Measurements from ENCODE around the gene KCNMA1. TPM values are rescaled to one million over a fixed set of nuclear protein-coding genes. Genes with fewer than 3 reads are reported as not detected.

The KCNMA1 gene
- total and polyA plus RNA-seq, 10 of the 15 experiments (the other 5 are each of a cell fraction or from before 2014, with no cell fraction given), result 8.5 to 77.0 (median 21.3) TPM

GRCh38 chr10:77539147-77539935, 98.3 kb downstream of the KCNMA1 start (continued):
- TF ChIP-seq, protein P1, sequence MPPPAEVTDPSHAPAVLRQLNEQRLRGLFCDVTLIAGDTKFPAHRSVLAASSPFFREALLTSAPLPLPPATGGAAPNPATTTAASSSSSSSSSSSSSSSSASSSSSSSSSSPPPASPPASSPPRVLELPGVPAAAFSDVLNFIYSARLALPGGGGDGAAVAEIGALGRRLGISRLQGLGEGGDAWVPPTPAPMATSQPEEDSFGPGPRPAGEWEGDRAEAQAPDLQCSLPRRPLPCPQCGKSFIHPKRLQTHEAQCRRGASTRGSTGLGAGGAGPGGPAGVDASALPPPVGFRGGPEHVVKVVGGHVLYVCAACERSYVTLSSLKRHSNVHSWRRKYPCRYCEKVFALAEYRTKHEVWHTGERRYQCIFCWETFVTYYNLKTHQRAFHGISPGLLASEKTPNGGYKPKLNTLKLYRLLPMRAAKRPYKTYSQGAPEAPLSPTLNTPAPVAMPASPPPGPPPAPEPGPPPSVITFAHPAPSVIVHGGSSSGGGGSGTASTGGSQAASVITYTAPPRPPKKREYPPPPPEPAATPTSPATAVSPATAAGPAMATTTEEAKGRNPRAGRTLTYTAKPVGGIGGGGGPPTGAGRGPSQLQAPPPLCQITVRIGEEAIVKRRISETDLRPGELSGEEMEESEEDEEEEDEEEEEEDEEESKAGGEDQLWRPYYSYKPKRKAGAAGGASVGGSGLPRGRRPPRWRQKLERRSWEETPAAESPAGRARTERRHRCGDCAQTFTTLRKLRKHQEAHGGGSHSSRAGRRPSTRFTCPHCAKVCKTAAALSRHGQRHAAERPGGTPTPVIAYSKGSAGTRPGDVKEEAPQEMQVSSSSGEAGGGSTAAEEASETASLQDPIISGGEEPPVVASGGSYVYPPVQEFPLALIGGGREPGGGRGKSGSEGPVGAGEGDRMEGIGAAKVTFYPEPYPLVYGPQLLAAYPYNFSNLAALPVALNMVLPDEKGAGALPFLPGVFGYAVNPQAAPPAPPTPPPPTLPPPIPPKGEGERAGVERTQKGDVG (CRISPR knock-in tag; IDR thresholded peaks at IDR 0.05), result no peak
- TF ChIP-seq, protein P2, sequence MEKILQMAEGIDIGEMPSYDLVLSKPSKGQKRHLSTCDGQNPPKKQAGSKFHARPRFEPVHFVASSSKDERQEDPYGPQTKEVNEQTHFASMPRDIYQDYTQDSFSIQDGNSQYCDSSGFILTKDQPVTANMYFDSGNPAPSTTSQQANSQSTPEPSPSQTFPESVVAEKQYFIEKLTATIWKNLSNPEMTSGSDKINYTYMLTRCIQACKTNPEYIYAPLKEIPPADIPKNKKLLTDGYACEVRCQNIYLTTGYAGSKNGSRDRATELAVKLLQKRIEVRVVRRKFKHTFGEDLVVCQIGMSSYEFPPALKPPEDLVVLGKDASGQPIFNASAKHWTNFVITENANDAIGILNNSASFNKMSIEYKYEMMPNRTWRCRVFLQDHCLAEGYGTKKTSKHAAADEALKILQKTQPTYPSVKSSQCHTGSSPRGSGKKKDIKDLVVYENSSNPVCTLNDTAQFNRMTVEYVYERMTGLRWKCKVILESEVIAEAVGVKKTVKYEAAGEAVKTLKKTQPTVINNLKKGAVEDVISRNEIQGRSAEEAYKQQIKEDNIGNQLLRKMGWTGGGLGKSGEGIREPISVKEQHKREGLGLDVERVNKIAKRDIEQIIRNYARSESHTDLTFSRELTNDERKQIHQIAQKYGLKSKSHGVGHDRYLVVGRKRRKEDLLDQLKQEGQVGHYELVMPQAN (conservative IDR thresholded peaks at IDR 0.05), result no peak
- no peak for TF ChIP-seq TARDBP (IDR thresholded peaks at IDR 0.05; ENCODE audit: borderline replicate concordance)

DNA sequence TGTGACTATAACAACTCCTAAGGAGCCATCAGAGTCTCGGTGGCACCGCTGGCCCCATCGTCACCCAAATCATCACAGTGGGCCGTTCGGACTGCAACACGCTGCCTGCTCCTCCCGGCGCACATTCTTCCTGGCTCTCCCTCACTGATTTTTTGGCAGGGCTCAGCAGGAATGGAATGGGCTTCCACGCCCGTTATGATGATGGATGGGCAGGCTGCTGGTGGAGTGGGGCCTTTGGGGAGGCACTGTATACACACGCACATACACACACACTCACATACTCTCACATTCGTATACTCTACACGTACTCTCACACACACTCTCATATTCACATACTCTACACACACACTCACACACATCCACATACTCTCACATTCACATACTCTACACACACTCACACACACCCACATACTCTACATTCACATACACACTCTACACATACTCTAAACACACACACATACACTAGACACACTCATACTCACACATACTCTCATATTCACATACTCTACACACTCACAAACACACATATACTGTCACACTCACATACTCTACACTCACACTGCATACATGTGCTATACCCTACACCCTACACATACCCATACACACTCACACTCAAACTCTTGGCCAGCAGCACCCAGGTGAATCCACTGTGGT, 99.8 kb downstream of the KCNMA1 start:
- Histone ChIP-seq H3K4me2 (ENCODE audit: control insufficient read depth, insufficient read depth) (no peak overlapping the region), H4K20me1 (ENCODE audit: control insufficient read depth, insufficient read depth) (no peaks in the 10 kb centered on the region), H3K36me3 (ENCODE audit: control insufficient read depth in 2 of 2, insufficient read depth in 2 of 2, low read length in 1 of 2) (no peaks in the 10 kb centered on the region), H3K27me3 (replicated peaks in 1 of 2; ENCODE audit: control insufficient read depth in 2 of 2, insufficient read depth in 2 of 2, low read length in 1 of 2) (no peaks in the 10 kb centered on the region), H3K9ac (ENCODE audit: control insufficient read depth, insufficient read depth, low read length) (no peak overlapping the region), H3K4me3 (no peak overlapping the region), H2AFZ (ENCODE audit: control insufficient read depth, low read depth, low read length) (no peak overlapping the region), H3K27ac (ENCODE audit: control insufficient read depth, insufficient read depth) (no peak overlapping the region), H3K4me1 (ENCODE audit: control insufficient read depth, insufficient read depth, low read length) (no peaks in the 10 kb centered on the region), H3K9me3 (replicated peaks; ENCODE audit: control insufficient read depth, insufficient read depth, low read length) (no peaks in the 10 kb centered on the region), H3K79me2 (ENCODE audit: control insufficient read depth, insufficient read depth, low read length) (no peaks in the 10 kb centered on the region)
- no TSS peak for BruUV-seq (replicated peaks)
- POLR2A ChIA-PET, result interaction anchor here (0.5 kb wide), 1 partner anchor 19 kb away, joined by 3 read pairs; no protein-coding TSS in a partner anchor
- RAD21 ChIA-PET (ENCODE audit: unreplicated experiment), result no interaction called here
- SMC1A ChIA-PET (ENCODE audit: uncharacterized antibody, unreplicated experiment), result interaction anchor here (2.0 kb wide), 1 partner anchor 15 kb away, joined by 8 read pairs; no protein-coding TSS in a partner anchor
- in situ Hi-C loops (cut with MboI), result no loop called here
- no peak for DNase-seq (ENCODE audit: low read depth, low spot score)
- no peak for ATAC-seq
- intact Hi-C loops (cut with micrococcal nuclease; ENCODE audit: unreplicated experiment), result no loop called here
- 77% methylated on average over 13 of the region's 13 CpGs for WGBS (ENCODE audit: insufficient coverage, insufficient replicate concordance, low lambda C conversion rate, missing lambda C conversion rate)
- FAIRE-seq, result no peak
- CTCF ChIA-PET, result no interaction called here
- TF ChIP-seq IKZF2 (IDR thresholded peaks at IDR 0.05) (no peak), SREBF2 (IDR thresholded peaks at IDR 0.05; ENCODE audit: low read length) (no peak), CBFB (IDR thresholded peaks at IDR 0.05; ENCODE audit: low read depth) (no peak), SIX5 (IDR thresholded peaks at IDR 0.05; ENCODE audit: low read depth, low read length, severe bottlenecking) (no peak), USF1 (IDR thresholded peaks at IDR 0.05; ENCODE audit: borderline replicate concordance, extremely low read length, insufficient read depth, low read depth, low read length) (no peak), HDGF (IDR thresholded peaks at IDR 0.05) (peak; percentile 35; the same call in 1 of the 2 replicates)
